Naive thymus-derived CD8-positive, alpha-beta T cell (primary cell): ENCODE results near the gene KRT80. TPM values are rescaled to one million over a fixed set of nuclear protein-coding genes. Genes with fewer than 3 reads are reported as not detected.

Source experiments
- ATAC-seq, 2 donors: fragments of 150-1000 bp; cut with Tn5 transposase in 1 of 2; sonication (Bioruptor Pico), chemical (Tn5 transposase) in 1 of 2; 1 replicate in 1 of 2; 2 replicates in 1 of 2; pipeline ENCODE4 v1.10.0; 2021; ENCODE audit warnings: mild to moderate bottlenecking in 2 of 2, moderate library complexity in 2 of 2
- POLR2A ChIA-PET: fragments of 350-600 bp; sonication (Branson Sonifier 250); formaldehyde crosslinking; loops from one replicate; lab custom pipeline; 2021; ENCODE audit warnings: antibody characterized with exemption; lab: Charles Lee
- DNase-seq, 10 donors: peaks; one replicate each; pipeline versions ENCODE4 v3.0.0 to v3.0.0-alpha.2; 2020 to 2022
- H3K27ac Mint-ChIP-seq, 10 donors: one replicate each; pipeline ENCODE4 v1.8.0; 2020 to 2022; ENCODE audit warnings: mild to moderate bottlenecking in 10 of 10, mixed read lengths in 10 of 10, moderate library complexity in 4 of 10, inconsistent platforms in 1 of 10
- H3K27me3 Mint-ChIP-seq, 5 donors: one replicate each; pipeline ENCODE4 v1.8.0; 2021 to 2022; ENCODE audit warnings: mixed read lengths in 5 of 5
- H3K36me3 Mint-ChIP-seq, 3 donors: one replicate each; pipeline ENCODE4 v1.8.0; 2020 to 2022; ENCODE audit warnings: mixed read lengths in 3 of 3, mild to moderate bottlenecking in 2 of 3, inconsistent platforms in 1 of 3
- H3K4me1 Mint-ChIP-seq, 4 donors: one replicate each; pipeline ENCODE4 v1.8.0; 2021 to 2022; ENCODE audit warnings: mixed read lengths in 4 of 4
- H3K4me3 Mint-ChIP-seq, 10 donors: one replicate each; pipeline ENCODE4 v1.8.0; 2020 to 2022; ENCODE audit warnings: mild to moderate bottlenecking in 10 of 10, mixed read lengths in 10 of 10, moderate library complexity in 6 of 10, inconsistent platforms in 1 of 10
- H3K9me3 Mint-ChIP-seq, 9 donors: one replicate each; pipeline ENCODE4 v1.8.0; 2020 to 2022; ENCODE audit warnings: mixed read lengths in 9 of 9, mild to moderate bottlenecking in 3 of 9, inconsistent platforms in 1 of 9, moderate library complexity in 1 of 9
- polyA plus RNA-seq, 3 donors: library from polyadenylated mRNA; unstranded; fragments of 300-500 nt; fragmentation: Illumina TruSeq; gene quantifications; one replicate each; pipeline ENCODE4 v1.2.3, GENCODE V29; 2021
- total RNA-seq, 8 experiments: library from RNA in 2 of 8; stranded (reverse) in 2 of 8; gene quantifications; one replicate each; pipeline ENCODE4 v1.2.3 and lab custom pipeline; 2021 to 2026

The KRT80 gene
- total and polyA plus RNA-seq, 5 experiments from 2014 or later: not detected

GRCh38 chr12:52205612-52206303 lies 13.9 kb upstream of the KRT80 start:
- POLR2A ChIA-PET: no interaction called here
- H3K27ac Mint-ChIP-seq: no peak overlapping the region
- no peaks in the 10 kb centered on the region for H3K36me3 Mint-ChIP-seq
- ATAC-seq (no peak), DNase-seq (no peak)
- peaks cover 13 to 40% (median 23%) of the 10 kb centered on the region in 5 donors for H3K27me3 Mint-ChIP-seq
- H3K4me1 Mint-ChIP-seq: peaks cover 0 to 5% (median 5%) of the 10 kb centered on the region in 4 donors
- H3K4me3 Mint-ChIP-seq: no peak overlapping the region
- no peaks in the 10 kb centered on the region for H3K9me3 Mint-ChIP-seq

GRCh38 chr12:52204931-52205505 lies 13.2 kb upstream of the KRT80 start:
- DNase-seq (peak in 1 of 10 donors; percentile 49), ATAC-seq (no peak)
- Mint-ChIP-seq H3K4me3 (no peak overlapping the region), H3K27ac (no peak overlapping the region), H3K4me1 (peaks cover 0 to 5% (median 5%) of the 10 kb centered on the region in 4 donors), H3K9me3 (no peaks in the 10 kb centered on the region), H3K36me3 (no peaks in the 10 kb centered on the region), H3K27me3 (peaks cover 13 to 42% (median 22%) of the 10 kb centered on the region in 5 donors)
- POLR2A ChIA-PET: no interaction called here

- H3K9me3 Mint-ChIP-seq: no peaks in the 10 kb centered on the region
- H3K36me3 Mint-ChIP-seq: no peaks in the 10 kb centered on the region
- ATAC-seq (no peak), DNase-seq (peak in 1 of 10 donors; percentile 46)
- POLR2A ChIA-PET: no interaction called here
- H3K4me3 Mint-ChIP-seq: no peak overlapping the region
- H3K4me1 Mint-ChIP-seq: peaks cover 0 to 5% (median 5%) of the 10 kb centered on the region in 4 donors
- peak overlapping the region in 1 of 10 donors; percentile 29 for H3K27ac Mint-ChIP-seq
- H3K27me3 Mint-ChIP-seq: peaks cover 11 to 42% (median 17%) of the 10 kb centered on the region in 5 donors
Measured at GRCh38 chr12:52204095-52204930, 12.5 kb upstream of the KRT80 start.

GRCh38 chr12:52203079-52203921 lies 11.5 kb upstream of the KRT80 start:
- H3K4me1 Mint-ChIP-seq: peaks cover 0 to 5% (median 5%) of the 10 kb centered on the region in 4 donors
- peak overlapping the region in 1 of 10 donors; percentile 57 for H3K27ac Mint-ChIP-seq
- ATAC-seq: no peak
- peak in 1 of 10 donors; percentile 40 for DNase-seq
- H3K36me3 Mint-ChIP-seq: no peaks in the 10 kb centered on the region
- H3K4me3 Mint-ChIP-seq: no peak overlapping the region
- H3K9me3 Mint-ChIP-seq: no peaks in the 10 kb centered on the region
- POLR2A ChIA-PET: no interaction called here
- peaks cover 8 to 36% (median 13%) of the 10 kb centered on the region in 5 donors for H3K27me3 Mint-ChIP-seq

- H3K27ac Mint-ChIP-seq: peak overlapping the region in 1 of 10 donors; percentile 57
- ATAC-seq (no peak), DNase-seq (peak in 1 of 10 donors; percentile 40)
- no peak overlapping the region for H3K4me3 Mint-ChIP-seq
- H3K36me3 Mint-ChIP-seq: no peaks in the 10 kb centered on the region
- peaks cover 8 to 33% (median 13%) of the 10 kb centered on the region in 5 donors for H3K27me3 Mint-ChIP-seq
- POLR2A ChIA-PET: no interaction called here
- H3K9me3 Mint-ChIP-seq: no peaks in the 10 kb centered on the region
- peaks cover 0 to 5% (median 5%) of the 10 kb centered on the region in 4 donors for H3K4me1 Mint-ChIP-seq
Measured at GRCh38 chr12:52202361-52203078, 10.7 kb upstream of the KRT80 start.

- Mint-ChIP-seq H3K36me3 (no peaks in the 10 kb centered on the region), H3K4me1 (peaks cover 0 to 5% (median 5%) of the 10 kb centered on the region in 4 donors), H3K27ac (no peak overlapping the region), H3K9me3 (no peaks in the 10 kb centered on the region), H3K27me3 (peaks cover 7 to 33% (median 17%) of the 10 kb centered on the region in 5 donors), H3K4me3 (no peak overlapping the region)
- ATAC-seq (no peak), DNase-seq (no peak)
- POLR2A ChIA-PET: no interaction called here
Measured at GRCh38 chr12:52201451-52201839, 9.6 kb upstream of the KRT80 start.

- H3K27ac Mint-ChIP-seq: no peak overlapping the region
- POLR2A ChIA-PET: no interaction called here
- no peak for ATAC-seq
- peak in 1 of 10 donors; percentile 2 for DNase-seq
- peaks cover 7 to 35% (median 17%) of the 10 kb centered on the region in 5 donors for H3K27me3 Mint-ChIP-seq
- H3K36me3 Mint-ChIP-seq: no peaks in the 10 kb centered on the region
- H3K4me1 Mint-ChIP-seq: peaks cover 0 to 5% (median 5%) of the 10 kb centered on the region in 4 donors
- H3K4me3 Mint-ChIP-seq: no peak overlapping the region
- H3K9me3 Mint-ChIP-seq: no peaks in the 10 kb centered on the region
Measured at GRCh38 chr12:52200781-52201450, 9.1 kb upstream of the KRT80 start.

GRCh38 chr12:52200086-52200780 lies 8.4 kb upstream of the KRT80 start:
- no peak overlapping the region for H3K27ac Mint-ChIP-seq
- H3K4me1 Mint-ChIP-seq: peaks cover 0 to 6% (median 5%) of the 10 kb centered on the region in 4 donors
- H3K9me3 Mint-ChIP-seq: no peaks in the 10 kb centered on the region
- no peak for ATAC-seq
- H3K4me3 Mint-ChIP-seq: no peak overlapping the region
- peaks cover 9 to 37% (median 20%) of the 10 kb centered on the region in 5 donors for H3K27me3 Mint-ChIP-seq
- no peaks in the 10 kb centered on the region for H3K36me3 Mint-ChIP-seq
- POLR2A ChIA-PET: no interaction called here
- peak in 1 of 10 donors; percentile 40 for DNase-seq

GRCh38 chr12:52199294-52199919 lies 7.6 kb upstream of the KRT80 start:
- peaks cover 9 to 38% (median 22%) of the 10 kb centered on the region in 5 donors for H3K27me3 Mint-ChIP-seq
- H3K27ac Mint-ChIP-seq: no peak overlapping the region
- DNase-seq (no peak), ATAC-seq (no peak)
- POLR2A ChIA-PET: no interaction called here
- peaks cover 0 to 7% (median 5%) of the 10 kb centered on the region in 4 donors for H3K4me1 Mint-ChIP-seq
- H3K36me3 Mint-ChIP-seq: no peaks in the 10 kb centered on the region
- no peaks in the 10 kb centered on the region for H3K9me3 Mint-ChIP-seq
- H3K4me3 Mint-ChIP-seq: no peak overlapping the region

GRCh38 chr12:52198454-52199215 lies 6.8 kb upstream of the KRT80 start:
- H3K27me3 Mint-ChIP-seq: peaks cover 9 to 42% (median 22%) of the 10 kb centered on the region in 5 donors
- H3K36me3 Mint-ChIP-seq: no peaks in the 10 kb centered on the region
- H3K9me3 Mint-ChIP-seq: no peaks in the 10 kb centered on the region
- H3K27ac Mint-ChIP-seq: no peak overlapping the region
- ATAC-seq: no peak
- peaks cover 0 to 7% (median 5%) of the 10 kb centered on the region in 4 donors for H3K4me1 Mint-ChIP-seq
- DNase-seq: no peak
- H3K4me3 Mint-ChIP-seq: no peak overlapping the region
- POLR2A ChIA-PET: no interaction called here
